H1 (cell line): Measurements from ENCODE around the gene TRIB2. TPM values are rescaled to one million over a fixed set of nuclear protein-coding genes. Genes with fewer than 3 reads are reported as not detected.

Source experiments
- CTCF ChIA-PET: fragments of 300-600 bp; sonication (Branson Sonifier 250); formaldehyde crosslinking; loops from one replicate; lab custom pipeline; 2021; ENCODE audit not compliant: partially characterized antibody; lab: Charles Lee
- POLR2A ChIA-PET: fragments of 300-600 bp; sonication (Branson Sonifier 250); formaldehyde crosslinking; loops from one replicate; lab custom pipeline; 2021; ENCODE audit warnings: inconsistent platforms; ENCODE audit not compliant: partially characterized antibody; lab: Charles Lee
- DNase-seq, 2 experiments: peaks; one replicate each; pipeline versions ENCODE4 v3.0.0 to v3.0.0-alpha.2; 2010 to 2022; ENCODE audit warnings: low spot score in 2 of 2, low read depth in 1 of 2, mixed read lengths in 1 of 2
- FAIRE-seq: peaks from 2 replicates; lab custom pipeline; 2011; peaks lifted over from hg19 to GRCh38; lab: Jason Lieb, UNC
- H2AFZ ChIP-seq: 2 replicates; pipeline ENCODE4 v1.8.1; 2012; ENCODE audit warnings: low read length, inconsistent platforms
- H2AK5ac ChIP-seq: 2 replicates; pipeline ENCODE4 v1.6.1; 2013; ENCODE audit warnings: low read depth, low read length
- H2BK120ac ChIP-seq: replicated peaks from 2 replicates; pipeline ENCODE3; 2013; ENCODE audit warnings: low read depth, low read length, inconsistent platforms
- H2BK12ac ChIP-seq: 2 replicates; pipeline ENCODE4 v1.6.1; 2013; ENCODE audit warnings: low read depth, low read length
- H2BK15ac ChIP-seq: 2 replicates; pipeline ENCODE4 v1.6.1; 2013; ENCODE audit warnings: low read length
- H2BK20ac ChIP-seq: 2 replicates; pipeline ENCODE4 v1.6.1; 2013; ENCODE audit warnings: low read length
- H2BK5ac ChIP-seq: 2 replicates; pipeline ENCODE4 v1.6.1; 2013; ENCODE audit warnings: low read depth, low read length
- H3K14ac ChIP-seq: 2 replicates; pipeline ENCODE4 v1.6.1; 2013; ENCODE audit warnings: inconsistent platforms; ENCODE audit not compliant: insufficient read length
- H3K18ac ChIP-seq: 2 replicates; pipeline ENCODE4 v1.6.1; 2013; ENCODE audit warnings: low read length; ENCODE audit errors: extremely low read depth
- H3K23ac ChIP-seq: 2 replicates; pipeline ENCODE4 v1.6.1; 2013; ENCODE audit warnings: inconsistent platforms; ENCODE audit not compliant: insufficient read length
- H3K23me2 ChIP-seq: 2 replicates; pipeline ENCODE4 v1.6.1; 2013; ENCODE audit warnings: low read depth, low read length
- H3K27ac ChIP-seq: 2 replicates; pipeline ENCODE4 v1.6.1; 2011; ENCODE audit warnings: low read depth, low read length, inconsistent platforms
- H3K27me3 ChIP-seq, 4 experiments: replicated peaks in 1 of 4; 1 replicate in 1 of 4; 2 replicates in 3 of 4; pipeline versions ENCODE4 v1.6.1 to v1.8.1; 2011 to 2013; ENCODE audit warnings: low read length in 3 of 4, mild to moderate bottlenecking in 3 of 4, inconsistent platforms in 2 of 4, mixed read lengths in 2 of 4, moderate library complexity in 1 of 4; ENCODE audit not compliant: control insufficient read depth in 3 of 4, insufficient read depth in 3 of 4; ENCODE audit errors: extremely low read depth in 1 of 4
- H3K36me3 ChIP-seq, 4 experiments: 2 replicates each; pipeline versions ENCODE4 v1.6.1 to v1.8.1; 2011 to 2013; ENCODE audit warnings: mild to moderate bottlenecking in 4 of 4, low read length in 3 of 4, moderate library complexity in 2 of 4, control low read depth in 1 of 4, inconsistent platforms in 1 of 4; ENCODE audit not compliant: insufficient read depth in 4 of 4, control insufficient read depth in 2 of 4
- H3K4ac ChIP-seq: replicated peaks from 2 replicates; pipeline ENCODE3; 2013; ENCODE audit warnings: low read length, low read depth, mixed read lengths, inconsistent platforms; ENCODE audit not compliant: insufficient read length
- H3K4me1 ChIP-seq, 4 experiments: replicated peaks in 1 of 4; 1 replicate in 1 of 4; 2 replicates in 3 of 4; pipeline versions ENCODE4 v1.6.1 to v1.8.1; 2011 to 2013; ENCODE audit warnings: low read length in 3 of 4, inconsistent platforms in 2 of 4, mixed read lengths in 1 of 4; ENCODE audit not compliant: insufficient read depth in 4 of 4, control insufficient read depth in 3 of 4
- H3K4me2 ChIP-seq, 2 experiments: 2 replicates each; pipeline versions ENCODE4 v1.6.1 to v1.8.1; 2011 to 2013; ENCODE audit warnings: low read depth in 2 of 2, low read length in 2 of 2, control low read depth in 1 of 2, inconsistent platforms in 1 of 2, mild to moderate bottlenecking in 1 of 2; ENCODE audit not compliant: insufficient read depth in 1 of 2
- H3K4me3 ChIP-seq, 4 experiments: fragments of 200-600, 300-600 bp in 1 of 4; sonication (generic), shearing (Covaris generic), sonication (Bioruptor Twin) in 1 of 4; 2 replicates each; pipeline versions ENCODE4 v1.5.1 to v1.8.1; 2011 to 2016; ENCODE audit warnings: low read length in 4 of 4, low read depth in 3 of 4, control low read depth in 2 of 4, inconsistent platforms in 2 of 4, mild to moderate bottlenecking in 2 of 4, mixed read lengths in 1 of 4, moderate library complexity in 1 of 4; ENCODE audit not compliant: insufficient read depth in 2 of 4; ENCODE audit errors: extremely low read depth in 1 of 4
- H3K56ac ChIP-seq: replicated peaks from 2 replicates; pipeline ENCODE3; 2013; ENCODE audit warnings: low read depth, mild to moderate bottlenecking, mixed read lengths, low read length, inconsistent platforms; ENCODE audit not compliant: insufficient read length
- H3K79me1 ChIP-seq: 2 replicates; pipeline ENCODE4 v1.6.1; 2013; ENCODE audit warnings: low read depth, low read length, control low read depth
- H3K79me2 ChIP-seq, 2 experiments: 2 replicates each; pipeline versions ENCODE4 v1.6.1 to v1.8.1; 2012 to 2013; ENCODE audit warnings: low read length in 2 of 2, mild to moderate bottlenecking in 2 of 2, inconsistent platforms in 1 of 2; ENCODE audit not compliant: insufficient read depth in 2 of 2, control insufficient read depth in 1 of 2
- H3K9ac ChIP-seq, 4 experiments: replicated peaks in 1 of 4; 1 replicate in 1 of 4; 2 replicates in 3 of 4; pipeline versions ENCODE4 v1.6.1 to v1.8.1; 2011 to 2013; ENCODE audit warnings: low read depth in 3 of 4, low read length in 3 of 4, control low read depth in 2 of 4, mild to moderate bottlenecking in 2 of 4, moderate library complexity in 2 of 4, inconsistent platforms in 1 of 4; ENCODE audit errors: extremely low read depth in 1 of 4
- H3K9me3 ChIP-seq, 2 experiments: 2 replicates each; pipeline versions ENCODE4 v1.6.1 to v1.8.1; 2012 to 2013; ENCODE audit warnings: mild to moderate bottlenecking in 2 of 2, moderate library complexity in 2 of 2, control low read depth in 1 of 2, inconsistent platforms in 1 of 2, low read depth in 1 of 2, low read length in 1 of 2, mixed read lengths in 1 of 2; ENCODE audit not compliant: insufficient read depth in 2 of 2
- H4K20me1 ChIP-seq, 2 experiments: replicated peaks in 1 of 2; 2 replicates each; pipeline versions ENCODE3 to v1.8.1; 2011 to 2013; ENCODE audit warnings: inconsistent platforms in 2 of 2, low read length in 2 of 2, mild to moderate bottlenecking in 1 of 2; ENCODE audit not compliant: insufficient read depth in 2 of 2, control insufficient read depth in 1 of 2
- H4K5ac ChIP-seq: 2 replicates; pipeline ENCODE4 v1.6.1; 2013; ENCODE audit warnings: low read length, low read depth, mixed read lengths, inconsistent platforms; ENCODE audit not compliant: insufficient read length
- H4K8ac ChIP-seq: 2 replicates; pipeline ENCODE4 v1.8.0; 2013; ENCODE audit warnings: mild to moderate bottlenecking, moderate library complexity, low read length, inconsistent platforms; ENCODE audit not compliant: insufficient read depth; ENCODE audit errors: extremely low read depth
- H4K91ac ChIP-seq: replicated peaks from 2 replicates; pipeline ENCODE3; 2013; ENCODE audit warnings: low read length, mixed read lengths, inconsistent platforms; ENCODE audit not compliant: insufficient read length
- ATF3 ChIP-seq: IDR thresholded peaks from 2 replicates; pipeline ENCODE4 v1.6.1; 2011; ENCODE audit warnings: low read depth, mild to moderate bottlenecking, low read length; ENCODE audit not compliant: insufficient read depth
- CBX8 ChIP-seq: fragments of 300-800, 300-1000 bp; sonication (generic); IDR thresholded peaks from 2 replicates; pipeline ENCODE4 v1.7.1; 2016; ENCODE audit warnings: low read depth, low read length, borderline replicate concordance
- HDAC2 ChIP-seq, 2 experiments: fragments of 300-600 bp in 1 of 2; sonication (generic) in 1 of 2; IDR thresholded peaks; 2 replicates each; pipeline ENCODE4 v1.6.1; 2011 to 2012; ENCODE audit warnings: low read depth in 2 of 2, low read length in 2 of 2, mild to moderate bottlenecking in 2 of 2, moderate library complexity in 2 of 2, borderline replicate concordance in 1 of 2, inconsistent platforms in 1 of 2
- RAD21 ChIP-seq, 2 experiments: IDR thresholded peaks in 1 of 2; conservative IDR thresholded peaks in 1 of 2; 2 replicates each; pipeline ENCODE4 v1.6.1; 2011; ENCODE audit warnings: low read depth in 2 of 2, low read length in 2 of 2, improper control_type of control experiment in 1 of 2, inconsistent platforms in 1 of 2, mild to moderate bottlenecking in 1 of 2, moderate library complexity in 1 of 2
- RNF2 ChIP-seq: fragments of 200-900, 300-1000 bp; sonication (generic); IDR thresholded peaks from 2 replicates; pipeline ENCODE4 v1.7.1; 2016; ENCODE audit warnings: borderline replicate concordance, low read depth, mild to moderate bottlenecking, antibody characterized with exemption, low read length; ENCODE audit not compliant: poor library complexity, severe bottlenecking; ENCODE audit errors: missing control alignments
- SIRT6 ChIP-seq: IDR thresholded peaks from one replicate; pipeline ENCODE4 v1.7.1; 2012; ENCODE audit warnings: low read length, inconsistent platforms
- WGBS, 2 experiments: shearing (Covaris generic) in 1 of 2; methylation state at CpG; one replicate each; pipeline versions ENCODE4 v1.1.6 to v1.1.7; 2013 to 2015; ENCODE audit warnings: low lambda C conversion rate in 2 of 2, mixed read lengths in 2 of 2, inconsistent platforms in 1 of 2, low coverage in 1 of 2, missing lambda C conversion rate in 1 of 2; ENCODE audit not compliant: insufficient replicate concordance in 2 of 2, insufficient coverage in 1 of 2, insufficient read length in 1 of 2; ENCODE audit errors: extremely low coverage in 1 of 2, missing lambda C conversion rate in 1 of 2; 5-methylcytosine and 5-hydroxymethylcytosine counted together
- polyA plus RNA-seq, 7 experiments: library from polyadenylated mRNA; depleted of rRNA in 3 of 7; stranded (reverse) in 5 of 7; unstranded in 2 of 7; fragments of >200 nt in 5 of 7; fragments of 200-250 nt in 2 of 7; gene quantifications; 1 replicate in 5 of 7; 2 replicates in 1 of 7; 4 replicates in 1 of 7; pipeline versions ENCODE4 v1.2.1 to v1.2.3, GENCODE V29; 2011 to 2013; ENCODE audit warnings: missing spikeins in 2 of 7, mixed read lengths in 2 of 7
- total RNA-seq: library from RNA; stranded (reverse); fragmentation: NEBNext Ultra II Directional; extraction: Animal tissue kit (Norgen Biotek cat#: 25700); gene quantifications from 2 replicates; pipeline ENCODE4 v1.2.1, GENCODE V29; 2021

The TRIB2 gene
- total and polyA plus RNA-seq, 2 of the 8 experiments (the other 6 are each of a cell fraction or from before 2014, with no cell fraction given) = 40.8 to 57.0 TPM

- TF ChIP-seq ATF3 (no peak), RNF2 (no peak), CBX8 (no peak), RAD21 (IDR thresholded peaks at IDR 0.05 in 1 of 2, conservative IDR thresholded peaks at IDR 0.05 in 1 of 2; ENCODE audit: low read depth in 2 of 2, low read length in 2 of 2) (no peak), SIRT6 (no peak), HDAC2 (IDR thresholded peaks at IDR 0.05; ENCODE audit: borderline replicate concordance in 1 of 2, low read depth in 2 of 2, low read length in 2 of 2) (no peak)
- Histone ChIP-seq H2AK5ac (no peak overlapping the region), H3K36me3 (peaks cover 13 to 69% (median 46%) of the 10 kb centered on the region in 4 experiments), H3K79me2 (peaks cover 6 to 64% of the 10 kb centered on the region in 2 experiments; a peak in 3 of 4 replicates), H3K14ac (no peak overlapping the region), H3K4ac (no peak overlapping the region), H3K18ac (no peak overlapping the region), H3K4me1 (no peaks in the 10 kb centered on the region), H3K9ac (no peak overlapping the region), H4K91ac (no peak overlapping the region), H3K23me2 (no peaks in the 10 kb centered on the region), H2BK15ac (no peak overlapping the region), H3K27ac (no peak overlapping the region), H3K23ac (no peak overlapping the region), H2AFZ (no peak overlapping the region), H3K79me1 (peaks cover 25% of the 10 kb centered on the region), H2BK12ac (no peak overlapping the region), H3K4me3 (no peak overlapping the region), H4K5ac (no peak overlapping the region), H2BK120ac (no peak overlapping the region), H3K56ac (no peak overlapping the region), H4K20me1 (peaks cover 13 to 43% of the 10 kb centered on the region in 2 experiments), H2BK5ac (no peak overlapping the region), H2BK20ac (no peak overlapping the region), H3K9me3 (no peaks in the 10 kb centered on the region), H3K27me3 (no peaks in the 10 kb centered on the region), H4K8ac (no peak overlapping the region), H3K4me2 (no peak overlapping the region)
- CTCF ChIA-PET = interaction anchor here (0.9 to 2.5 kb wide), 5 partner anchors 11 to 813 kb away, joined by 3 to 8 read pairs (median 4); partner anchors contain the start of gene TRIB2
- FAIRE-seq = no peak
- POLR2A ChIA-PET = interaction anchor here (1.5 kb wide), 1 partner anchor 14 kb away, joined by 4 read pairs; no protein-coding TSS in a partner anchor
- WGBS, 2 experiments = 93% methylated on average over 9 of the region's 9 CpGs; no CpG with 5 or more reads in 1 of the 2 experiments
- DNase-seq = no peak
Measured at GRCh38 chr2:12737297-12737696, 20.6 kb downstream of the TRIB2 start.
